ENCODE results near the gene MISP3. TPM values are rescaled to one million over a fixed set of nuclear protein-coding genes. Genes with fewer than 3 reads are reported as not detected.
"Not testable (repeated sequence)": the region's sequence is repeated elsewhere in the genome, so short reads cannot be mapped to it uniquely, and the experiment has no call there.

Gene MISP3
- polyA plus RNA-seq (ENCODE audit: low read depth in 6 of 6): under 1 TPM in 3 of 6 donors, not detected in 3; 0.16 to 0.53 (median 0.20) TPM

- no peak for DNase-seq
- peak in 1 of 2 donors; percentile 5 for ATAC-seq (ENCODE audit: low read depth in 2 of 2)
Observed at GRCh38 chr19:14072535-14073260, at the start of gene MISP3. MISP3 (plus strand) TSS chr19:14072786; CDS start chr19:14073310, 524 bp downstream.

GRCh38 chr19:14023404-14024235 lies 49.0 kb upstream of the MISP3 start:
- H3K4me3 Mint-ChIP-seq: no peak overlapping the region
- H3K27me3 Mint-ChIP-seq: no peaks in the 10 kb centered on the region
- no peak for ATAC-seq (ENCODE audit: low read depth in 2 of 2)
- no peaks in the 10 kb centered on the region for H3K36me3 Mint-ChIP-seq
- no peaks in the 10 kb centered on the region for H3K9me3 Mint-ChIP-seq
- peak overlapping the region in 1 of 6 donors; percentile 4 for H3K27ac Mint-ChIP-seq
- H3K4me1 Mint-ChIP-seq: peaks cover 19 to 38% (median 35%) of the 10 kb centered on the region in 3 donors
- DNase-seq: no peak

More at GRCh38 chr19:14072535-14073260, at the start of gene MISP3:
- Mint-ChIP-seq H3K36me3 (no peaks in the 10 kb centered on the region), H3K4me1 (peaks cover 14 to 25% (median 18%) of the 10 kb centered on the region in 3 donors), H3K27ac (peak within 1 kb of the TSS in 2 of 6 donors; percentile 69 to 76), H3K4me3 (peak within 1 kb of the TSS; percentile 84 to 95 (median 90)), H3K9me3 (no peaks in the 10 kb centered on the region), H3K27me3 (peaks cover 0 to 10% (median 0%) of the 10 kb centered on the region in 3 donors)

GRCh38 chr19:14026652-14027192 lies 45.9 kb upstream of the MISP3 start:
- not testable (repeated sequence) for H3K27ac Mint-ChIP-seq, H3K27me3 Mint-ChIP-seq, DNase-seq

GRCh38 chr19:14027856-14028450 lies 44.6 kb upstream of the MISP3 start, which contains the start of gene RLN3:
RLN3 (plus strand) TSS chr19:14028148; CDS start chr19:14028205, 57 bp downstream.
- Mint-ChIP-seq H3K4me1 (peaks cover 38 to 48% (median 47%) of the 10 kb centered on the region in 3 donors), H3K27me3 (no peaks in the 10 kb centered on the region), H3K36me3 (no peaks in the 10 kb centered on the region), H3K4me3 (peak within 1 kb of the TSS in 5 of 8 donors; percentile 30 to 84 (median 49)), H3K9me3 (no peaks in the 10 kb centered on the region), H3K27ac (peak within 1 kb of the TSS in 3 of 6 donors; percentile 44 to 96 (median 65))
- no peak for ATAC-seq (ENCODE audit: low read depth in 2 of 2)
- DNase-seq: no peak

More at GRCh38 chr19:14026652-14027192, 45.9 kb upstream of the MISP3 start:
- not testable (repeated sequence) for H3K4me3 Mint-ChIP-seq; ATAC-seq (ENCODE audit: low read depth in 2 of 2); H3K36me3 Mint-ChIP-seq; H3K9me3 Mint-ChIP-seq
- peaks cover 27 to 45% (median 41%) of the 10 kb centered on the region in 3 donors for H3K4me1 Mint-ChIP-seq

- H3K4me1 Mint-ChIP-seq: peaks cover 34 to 44% (median 43%) of the 10 kb centered on the region in 3 donors
- H3K9me3 Mint-ChIP-seq: no peaks in the 10 kb centered on the region
- ATAC-seq (ENCODE audit: low read depth in 2 of 2) (no peak), DNase-seq (no peak)
- H3K4me3 Mint-ChIP-seq: peak overlapping the region in 4 of 8 donors; percentile 42 to 84 (median 64)
- H3K36me3 Mint-ChIP-seq: no peaks in the 10 kb centered on the region
- no peaks in the 10 kb centered on the region for H3K27me3 Mint-ChIP-seq
- peak overlapping the region in 1 of 6 donors; percentile 32 for H3K27ac Mint-ChIP-seq
Observed at GRCh38 chr19:14028901-14029300, 43.7 kb upstream of the MISP3 start.

- DNase-seq (no peak), ATAC-seq (ENCODE audit: low read depth in 2 of 2) (no peak)
- H3K27me3 Mint-ChIP-seq: no peaks in the 10 kb centered on the region
Observed at GRCh38 chr19:14030997-14031718, 41.4 kb upstream of the MISP3 start.

GRCh38 chr19:14031719-14032480 lies 40.7 kb upstream of the MISP3 start, which contains the start of gene IL27RA:
IL27RA (plus strand) TSS chr19:14031762; CDS start chr19:14031873, 111 bp downstream.
- Mint-ChIP-seq H3K9me3 (no peaks in the 10 kb centered on the region), H3K4me1 (peaks cover 38 to 47% (median 44%) of the 10 kb centered on the region in 3 donors), H3K27ac (peak within 1 kb of the TSS; percentile 89 to 96 (median 94)), H3K36me3 (no peaks in the 10 kb centered on the region), H3K4me3 (peak within 1 kb of the TSS; percentile 90 to 98 (median 94)), H3K27me3 (no peaks in the 10 kb centered on the region)
- DNase-seq (peak; percentile 80), ATAC-seq (ENCODE audit: low read depth in 2 of 2) (peak; percentile 79 to 81)

More at GRCh38 chr19:14030997-14031718, 41.4 kb upstream of the MISP3 start:
- Mint-ChIP-seq H3K4me3 (peak overlapping the region; percentile 90 to 98 (median 94)), H3K27ac (peak overlapping the region in 5 of 6 donors; percentile 80 to 96 (median 92)), H3K9me3 (no peaks in the 10 kb centered on the region), H3K4me1 (peaks cover 38 to 47% (median 44%) of the 10 kb centered on the region in 3 donors), H3K36me3 (no peaks in the 10 kb centered on the region)

- Mint-ChIP-seq H3K27ac (peak overlapping the region in 2 of 6 donors; percentile 24 to 29), H3K9me3 (no peaks in the 10 kb centered on the region), H3K36me3 (no peaks in the 10 kb centered on the region), H3K4me1 (peaks cover 26 to 44% (median 41%) of the 10 kb centered on the region in 3 donors), H3K27me3 (no peaks in the 10 kb centered on the region), H3K4me3 (peak overlapping the region in 5 of 8 donors; percentile 4 to 74 (median 44))
- DNase-seq: no peak
- no peak for ATAC-seq (ENCODE audit: low read depth in 2 of 2)
Observed at GRCh38 chr19:14033946-14034345, 38.6 kb upstream of the MISP3 start.

- DNase-seq; ATAC-seq (ENCODE audit: low read depth in 2 of 2); H3K27me3 Mint-ChIP-seq; H3K36me3 Mint-ChIP-seq; H3K4me3 Mint-ChIP-seq; H3K9me3 Mint-ChIP-seq: not testable (repeated sequence)
- H3K27ac Mint-ChIP-seq: peak overlapping the region in 1 of 6 donors; percentile 62
- peaks cover 24 to 47% (median 35%) of the 10 kb centered on the region in 3 donors for H3K4me1 Mint-ChIP-seq
Observed at GRCh38 chr19:14035159-14035558, 37.4 kb upstream of the MISP3 start.

- Mint-ChIP-seq H3K4me1 (peaks cover 24 to 43% (median 32%) of the 10 kb centered on the region in 3 donors), H3K27ac (no peak overlapping the region), H3K9me3 (no peaks in the 10 kb centered on the region), H3K36me3 (no peaks in the 10 kb centered on the region), H3K4me3 (no peak overlapping the region), H3K27me3 (no peaks in the 10 kb centered on the region)
- DNase-seq: no peak
- no peak for ATAC-seq (ENCODE audit: low read depth in 2 of 2)
Observed at GRCh38 chr19:14035706-14036105, 36.9 kb upstream of the MISP3 start.

- no peak for DNase-seq
- Mint-ChIP-seq H3K9me3 (no peaks in the 10 kb centered on the region), H3K27ac (peak overlapping the region in 2 of 6 donors; percentile 11 to 65), H3K4me1 (peaks cover 8 to 26% (median 23%) of the 10 kb centered on the region in 3 donors), H3K4me3 (no peak overlapping the region), H3K36me3 (no peaks in the 10 kb centered on the region), H3K27me3 (no peaks in the 10 kb centered on the region)
- ATAC-seq (ENCODE audit: low read depth in 2 of 2): no peak
Observed at GRCh38 chr19:14039181-14039580, 33.4 kb upstream of the MISP3 start.

Measured in naive B cell (primary cell).